H1 (cell line): ENCODE data around the gene STX2. TPM values are rescaled to one million over a fixed set of nuclear protein-coding genes. Genes with fewer than 3 reads are reported as not detected.

Source experiments
- ASH2L ChIP-seq: fragments of 200-600, 300-600 bp; sonication (generic); IDR thresholded peaks from one replicate; pipeline ENCODE4 v1.7.1; 2017; ENCODE audit warnings: low read length
- BRCA1 ChIP-seq: IDR thresholded peaks from 2 replicates; pipeline ENCODE4 v1.6.1; 2012; ENCODE audit warnings: low read depth, low read length, improper control_type of control experiment
- CHD7 ChIP-seq: fragments of 300-600 bp; sonication (generic); IDR thresholded peaks from 2 replicates; pipeline ENCODE4 v1.7.1; 2012; ENCODE audit warnings: low read length, moderate library complexity, mild to moderate bottlenecking, inconsistent platforms; ENCODE audit not compliant: insufficient replicate concordance
- CTCF ChIP-seq, 3 experiments: IDR thresholded peaks; 1 replicate in 2 of 3; 2 replicates in 1 of 3; pipeline versions ENCODE4 v1.5.1 to v1.6.1; 2011; ENCODE audit warnings: low read length in 3 of 3, mild to moderate bottlenecking in 3 of 3, inconsistent platforms in 2 of 3, low read depth in 1 of 3, moderate library complexity in 1 of 3; ENCODE audit not compliant: insufficient read depth in 1 of 3; ENCODE audit errors: control extremely low read depth in 1 of 3
- HDAC2 ChIP-seq, 2 experiments: fragments of 300-600 bp in 1 of 2; sonication (generic) in 1 of 2; IDR thresholded peaks; 2 replicates each; pipeline ENCODE4 v1.6.1; 2011 to 2012; ENCODE audit warnings: low read depth in 2 of 2, low read length in 2 of 2, mild to moderate bottlenecking in 2 of 2, moderate library complexity in 2 of 2, borderline replicate concordance in 1 of 2, inconsistent platforms in 1 of 2
- RXRA ChIP-seq: IDR thresholded peaks from 2 replicates; pipeline ENCODE4 v1.6.1; 2011; ENCODE audit warnings: low read depth, mild to moderate bottlenecking, low read length, moderate library complexity; ENCODE audit not compliant: insufficient read depth
- SUZ12 ChIP-seq: fragments of 200-600 bp; sonication (generic); IDR thresholded peaks from 2 replicates; pipeline ENCODE4 v1.6.1; 2012; ENCODE audit warnings: mild to moderate bottlenecking, inconsistent platforms, low read length, moderate library complexity, mixed read lengths
- polyA plus RNA-seq, 7 experiments: library from polyadenylated mRNA; depleted of rRNA in 3 of 7; stranded (reverse) in 5 of 7; unstranded in 2 of 7; fragments of >200 nt in 5 of 7; fragments of 200-250 nt in 2 of 7; gene quantifications; 1 replicate in 5 of 7; 2 replicates in 1 of 7; 4 replicates in 1 of 7; pipeline versions ENCODE4 v1.2.1 to v1.2.3, GENCODE V29; 2011 to 2013; ENCODE audit warnings: missing spikeins in 2 of 7, mixed read lengths in 2 of 7
- total RNA-seq: library from RNA; stranded (reverse); fragmentation: NEBNext Ultra II Directional; extraction: Animal tissue kit (Norgen Biotek cat#: 25700); gene quantifications from 2 replicates; pipeline ENCODE4 v1.2.1, GENCODE V29; 2021

Gene STX2
- total and polyA plus RNA-seq, 2 of the 8 experiments (the other 6 are each of a cell fraction or from before 2014, with no cell fraction given) = 20.0 to 26.3 TPM

- no peak for TF ChIP-seq CHD7
- TF ChIP-seq HDAC2 (IDR thresholded peaks at IDR 0.05; ENCODE audit: borderline replicate concordance in 1 of 2, low read depth in 2 of 2, low read length in 2 of 2) = no peak
- no peak for TF ChIP-seq BRCA1
- no peak for TF ChIP-seq CTCF (IDR thresholded peaks at IDR 0.05; ENCODE audit: control extremely low read depth in 1 of 3, insufficient read depth in 1 of 3, low read depth in 1 of 3, low read length in 3 of 3)
- no peak for TF ChIP-seq RXRA
- no peak for TF ChIP-seq SUZ12
- TF ChIP-seq ASH2L = no peak
These were observed 38.7 kb downstream of the STX2 start (continued) for GRCh38 chr12:130800312-130800711.
